ENCODE results near the gene ZKSCAN4. TPM values are rescaled to one million over a fixed set of nuclear protein-coding genes. Genes with fewer than 3 reads are reported as not detected.

ZKSCAN4 gene
- total RNA-seq, 1 donor from 2014 or later: 3.9 TPM

DNA sequence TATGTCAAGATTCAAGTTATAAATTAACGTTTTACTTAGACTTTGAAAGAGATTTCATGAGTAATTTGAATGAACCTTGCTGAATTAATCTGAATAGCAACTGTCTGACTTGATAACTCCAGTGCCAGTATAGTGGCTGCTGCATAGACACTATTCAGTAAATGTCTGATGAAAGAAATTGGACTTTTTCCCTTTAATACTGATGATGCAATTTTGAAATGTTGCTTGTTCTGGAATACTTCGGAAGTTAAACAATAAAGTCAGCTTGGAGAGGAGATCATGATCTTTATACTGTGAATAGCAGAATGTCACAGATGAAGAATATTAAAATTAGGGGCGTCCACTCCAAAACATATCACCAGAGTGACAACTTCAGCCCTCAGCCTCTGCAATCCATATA, 25.7 kb upstream of the ZKSCAN4 start:
- FAIRE-seq (no peak), DNase-seq (ENCODE audit: low read depth) (no peak)
- Histone ChIP-seq H3K79me2 (ENCODE audit: insufficient read depth, low read length) (peaks cover 6% of the 10 kb centered on the region), H3K4me1 (ENCODE audit: insufficient read depth, low read length) (no peaks in the 10 kb centered on the region), H3K36me3 (ENCODE audit: insufficient read depth, low read length) (peaks cover 10% of the 10 kb centered on the region), H3K27me3 (ENCODE audit: insufficient read depth, low read length) (no peaks in the 10 kb centered on the region), H3K4me3 (ENCODE audit: insufficient read depth, low read depth, low read length) (no peak overlapping the region), H3K9ac (ENCODE audit: low read length) (no peak overlapping the region), H4K20me1 (ENCODE audit: insufficient read depth, low read length) (no peaks in the 10 kb centered on the region), H3K9me3 (ENCODE audit: insufficient read depth, low read depth, low read length) (peaks cover under 1% of the 10 kb centered on the region), H3K27ac (ENCODE audit: low read depth, low read length) (no peak overlapping the region), H2AFZ (ENCODE audit: low read depth, low read length) (no peak overlapping the region), H3K4me2 (ENCODE audit: low read length) (no peak overlapping the region)
- Mint-ChIP-seq H3K4me3 (ENCODE audit: unreplicated experiment) (no peak overlapping the region), H3K4me1 (ENCODE audit: low read depth, unreplicated experiment) (no peaks in the 10 kb centered on the region), H3K27ac (ENCODE audit: unreplicated experiment) (no peak overlapping the region), H3K36me3 (ENCODE audit: low read depth, unreplicated experiment) (peaks cover 11% of the 10 kb centered on the region), H3K27me3 (ENCODE audit: low read depth, unreplicated experiment) (no peaks in the 10 kb centered on the region), H3K9me3 (ENCODE audit: unreplicated experiment) (no peaks in the 10 kb centered on the region)
- TF ChIP-seq, protein P1, sequence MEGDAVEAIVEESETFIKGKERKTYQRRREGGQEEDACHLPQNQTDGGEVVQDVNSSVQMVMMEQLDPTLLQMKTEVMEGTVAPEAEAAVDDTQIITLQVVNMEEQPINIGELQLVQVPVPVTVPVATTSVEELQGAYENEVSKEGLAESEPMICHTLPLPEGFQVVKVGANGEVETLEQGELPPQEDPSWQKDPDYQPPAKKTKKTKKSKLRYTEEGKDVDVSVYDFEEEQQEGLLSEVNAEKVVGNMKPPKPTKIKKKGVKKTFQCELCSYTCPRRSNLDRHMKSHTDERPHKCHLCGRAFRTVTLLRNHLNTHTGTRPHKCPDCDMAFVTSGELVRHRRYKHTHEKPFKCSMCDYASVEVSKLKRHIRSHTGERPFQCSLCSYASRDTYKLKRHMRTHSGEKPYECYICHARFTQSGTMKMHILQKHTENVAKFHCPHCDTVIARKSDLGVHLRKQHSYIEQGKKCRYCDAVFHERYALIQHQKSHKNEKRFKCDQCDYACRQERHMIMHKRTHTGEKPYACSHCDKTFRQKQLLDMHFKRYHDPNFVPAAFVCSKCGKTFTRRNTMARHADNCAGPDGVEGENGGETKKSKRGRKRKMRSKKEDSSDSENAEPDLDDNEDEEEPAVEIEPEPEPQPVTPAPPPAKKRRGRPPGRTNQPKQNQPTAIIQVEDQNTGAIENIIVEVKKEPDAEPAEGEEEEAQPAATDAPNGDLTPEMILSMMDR (IDR thresholded peaks at IDR 0.05; ENCODE audit: insufficient read depth, low read depth, low read length): no peak
- no peak for TF ChIP-seq EZH2 (IDR thresholded peaks at IDR 0.05; ENCODE audit: insufficient read depth, low read length)

DNA sequence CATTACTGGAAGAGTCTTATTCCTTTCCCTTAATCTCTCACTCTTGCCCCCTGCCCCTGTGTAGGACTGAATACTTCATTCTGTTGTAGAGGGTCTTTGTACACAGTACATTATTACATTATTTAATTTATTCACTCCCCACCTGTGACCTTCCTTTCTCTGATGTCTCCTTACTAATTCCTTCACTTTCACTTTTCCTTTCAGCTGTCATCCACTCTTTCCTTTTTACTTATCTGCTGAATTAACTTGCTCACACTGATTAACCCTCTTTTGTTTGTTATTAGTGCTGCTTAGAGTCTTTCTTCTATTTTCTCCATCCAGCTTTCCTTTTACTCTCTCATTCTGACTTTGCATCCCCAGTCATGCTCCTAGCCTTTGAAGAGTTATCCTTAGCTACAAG, 22.8 kb upstream of the ZKSCAN4 start:
- no peaks in the 10 kb centered on the region for H3K27me3 ChIP-seq (ENCODE audit: insufficient read depth, low read length)
- Mint-ChIP-seq H3K27me3 (ENCODE audit: low read depth, unreplicated experiment) (no peaks in the 10 kb centered on the region), H3K4me3 (ENCODE audit: unreplicated experiment) (no peak overlapping the region), H3K36me3 (ENCODE audit: low read depth, unreplicated experiment) (peaks cover 17% of the 10 kb centered on the region), H3K4me1 (ENCODE audit: low read depth, unreplicated experiment) (no peaks in the 10 kb centered on the region), H3K27ac (ENCODE audit: unreplicated experiment) (no peak overlapping the region), H3K9me3 (ENCODE audit: unreplicated experiment) (no peaks in the 10 kb centered on the region)
- peaks cover 10% of the 10 kb centered on the region for H3K79me2 ChIP-seq (ENCODE audit: insufficient read depth, low read length)
- DNase-seq (ENCODE audit: low read depth) (no peak), FAIRE-seq (no peak)
- H4K20me1 ChIP-seq (ENCODE audit: insufficient read depth, low read length): no peaks in the 10 kb centered on the region
- H3K4me3 ChIP-seq (ENCODE audit: insufficient read depth, low read depth, low read length): no peak overlapping the region
- TF ChIP-seq, protein P1 (IDR thresholded peaks at IDR 0.05; ENCODE audit: insufficient read depth, low read depth, low read length): no peak
- TF ChIP-seq EZH2 (IDR thresholded peaks at IDR 0.05; ENCODE audit: insufficient read depth, low read length): no peak
- no peaks in the 10 kb centered on the region for H3K9me3 ChIP-seq (ENCODE audit: insufficient read depth, low read depth, low read length)
- no peak overlapping the region for H3K27ac ChIP-seq (ENCODE audit: low read depth, low read length)
- peaks cover 13% of the 10 kb centered on the region for H3K36me3 ChIP-seq (ENCODE audit: insufficient read depth, low read length)
- no peak overlapping the region for H2AFZ ChIP-seq (ENCODE audit: low read depth, low read length)
- H3K9ac ChIP-seq (ENCODE audit: low read length): no peak overlapping the region
- H3K4me1 ChIP-seq (ENCODE audit: insufficient read depth, low read length): peaks cover 2% of the 10 kb centered on the region
- H3K4me2 ChIP-seq (ENCODE audit: low read length): no peak overlapping the region

- H4K20me1 ChIP-seq (ENCODE audit: insufficient read depth, low read length): no peaks in the 10 kb centered on the region
- peak overlapping the region; percentile 32 for H3K4me2 ChIP-seq (ENCODE audit: low read length)
- H3K9ac ChIP-seq (ENCODE audit: low read length): no peak overlapping the region
- H3K4me3 ChIP-seq (ENCODE audit: insufficient read depth, low read depth, low read length): no peak overlapping the region
- peaks cover 4% of the 10 kb centered on the region for H3K4me1 ChIP-seq (ENCODE audit: insufficient read depth, low read length)
- no peaks in the 10 kb centered on the region for H3K9me3 ChIP-seq (ENCODE audit: insufficient read depth, low read depth, low read length)
- Mint-ChIP-seq H3K4me1 (ENCODE audit: low read depth, unreplicated experiment) (peaks cover 5% of the 10 kb centered on the region), H3K36me3 (ENCODE audit: low read depth, unreplicated experiment) (peaks cover 15% of the 10 kb centered on the region), H3K9me3 (ENCODE audit: unreplicated experiment) (no peaks in the 10 kb centered on the region), H3K27me3 (ENCODE audit: low read depth, unreplicated experiment) (no peaks in the 10 kb centered on the region), H3K4me3 (ENCODE audit: unreplicated experiment) (no peak overlapping the region), H3K27ac (ENCODE audit: unreplicated experiment) (peak overlapping the region; percentile 92)
- peaks cover 30% of the 10 kb centered on the region for H3K79me2 ChIP-seq (ENCODE audit: insufficient read depth, low read length)
- H3K36me3 ChIP-seq (ENCODE audit: insufficient read depth, low read length): peaks cover 5% of the 10 kb centered on the region
- no peak for TF ChIP-seq EZH2 (IDR thresholded peaks at IDR 0.05; ENCODE audit: insufficient read depth, low read length)
- TF ChIP-seq, protein P1 (IDR thresholded peaks at IDR 0.05; ENCODE audit: insufficient read depth, low read depth, low read length): no peak
- peak overlapping the region; percentile 69 for H3K27ac ChIP-seq (ENCODE audit: low read depth, low read length)
- no peak overlapping the region for H2AFZ ChIP-seq (ENCODE audit: low read depth, low read length)
- FAIRE-seq (peak; percentile 17), DNase-seq (ENCODE audit: low read depth) (peak; percentile 90)
- H3K27me3 ChIP-seq (ENCODE audit: insufficient read depth, low read length): no peaks in the 10 kb centered on the region
Measured at GRCh38 chr6:28269492-28269891, 17.4 kb upstream of the ZKSCAN4 start.
